LNCaP clone FGC (cell line): Measurements from ENCODE around the gene SLC8A3.

Source experiments
- DNase-seq: peaks from one replicate; pipeline ENCODE4 v3.0.0-alpha.2; 2011; ENCODE audit warnings: low read depth
- H3K4me3 ChIP-seq: 2 replicates; pipeline ENCODE4 v1.5.1; 2011; ENCODE audit warnings: mild to moderate bottlenecking, low read depth, low read length, control low read depth
- CTCF ChIP-seq: IDR thresholded peaks from 2 replicates; pipeline ENCODE4 v1.5.1; 2012; ENCODE audit warnings: mild to moderate bottlenecking; ENCODE audit not compliant: control insufficient read depth, insufficient read depth; ENCODE audit errors: extremely low read depth

SLC8A3 gene

GRCh38 chr14:70177081-70177800 is 11.5 kb downstream of the SLC8A3 start:
- TF ChIP-seq CTCF, result no peak
- H3K4me3 ChIP-seq, result no peak overlapping the region
- DNase-seq, result no peak

GRCh38 chr14:70173569-70173968 is 15.2 kb downstream of the SLC8A3 start:
- no peak for DNase-seq
- TF ChIP-seq CTCF, result no peak
- H3K4me3 ChIP-seq, result no peak overlapping the region

GRCh38 chr14:70171726-70172125 is 17.0 kb downstream of the SLC8A3 start:
- H3K4me3 ChIP-seq, result no peak overlapping the region
- TF ChIP-seq CTCF, result no peak
- no peak for DNase-seq

GRCh38 chr14:70170976-70171375 is 17.8 kb downstream of the SLC8A3 start:
- DNase-seq, result no peak
- H3K4me3 ChIP-seq, result no peak overlapping the region
- no peak for TF ChIP-seq CTCF

- no peak for TF ChIP-seq CTCF
- no peak overlapping the region for H3K4me3 ChIP-seq
Measured at GRCh38 chr14:70168406-70168805, 20.3 kb downstream of the SLC8A3 start.

GRCh38 chr14:70166530-70167203 is 22.1 kb downstream of the SLC8A3 start:
- no peak for DNase-seq
- TF ChIP-seq CTCF, result no peak
- no peak overlapping the region for H3K4me3 ChIP-seq

More at GRCh38 chr14:70168406-70168805, 20.3 kb downstream of the SLC8A3 start:
- no peak for DNase-seq

- DNase-seq, result no peak
- no peak for TF ChIP-seq CTCF
- H3K4me3 ChIP-seq, result no peak overlapping the region
Measured at GRCh38 chr14:70162358-70162757, 26.4 kb downstream of the SLC8A3 start.
